Fibroblast of lung (primary cell): ENCODE measurements around the gene CHD1L. TPM values are rescaled to one million over a fixed set of nuclear protein-coding genes. Genes with fewer than 3 reads are reported as not detected.

Experiments
- DNase-seq, 2 donors: peaks; one replicate each; pipeline versions ENCODE4 v3.0.0 to v3.0.0-alpha.2; 2010; ENCODE audit warnings: low read depth in 2 of 2
- H2AFZ ChIP-seq: 2 replicates; pipeline ENCODE4 v1.5.1; 2012; ENCODE audit warnings: low read length, control low read depth, inconsistent platforms
- H3K27ac ChIP-seq: 2 replicates; pipeline ENCODE4 v1.5.1; 2011; ENCODE audit warnings: low read length, control low read depth; ENCODE audit not compliant: insufficient read depth
- H3K27me3 ChIP-seq: 2 replicates; pipeline ENCODE4 v1.5.1; 2011; ENCODE audit warnings: mild to moderate bottlenecking, low read length; ENCODE audit not compliant: control insufficient read depth, insufficient read depth
- H3K36me3 ChIP-seq: 2 replicates; pipeline ENCODE4 v1.5.1; 2011; ENCODE audit warnings: low read length; ENCODE audit not compliant: control insufficient read depth, insufficient read depth
- H3K4me1 ChIP-seq: 2 replicates; pipeline ENCODE4 v1.5.1; 2011; ENCODE audit warnings: low read length; ENCODE audit not compliant: control insufficient read depth, insufficient read depth; ENCODE audit errors: extremely low read depth
- H3K4me2 ChIP-seq: 2 replicates; pipeline ENCODE4 v1.5.1; 2011; ENCODE audit warnings: low read length, control low read depth; ENCODE audit not compliant: insufficient read depth; ENCODE audit errors: extremely low read depth
- H3K4me3 ChIP-seq, 4 experiments: fragments of 200-600 bp in 1 of 4; sonication (generic) in 1 of 4; replicated peaks in 1 of 4; 2 replicates each; pipeline ENCODE4 v1.5.1; 2011 to 2016; ENCODE audit warnings: low read length in 4 of 4, low read depth in 3 of 4, mild to moderate bottlenecking in 3 of 4, control low read depth in 2 of 4, inconsistent platforms in 1 of 4, mixed read lengths in 1 of 4; ENCODE audit not compliant: insufficient read depth in 1 of 4; ENCODE audit errors: control extremely low read depth in 1 of 4
- H3K79me2 ChIP-seq: 2 replicates; pipeline ENCODE4 v1.5.1; 2012; ENCODE audit warnings: mild to moderate bottlenecking, low read length, inconsistent platforms; ENCODE audit not compliant: control insufficient read depth, insufficient read depth
- H3K9ac ChIP-seq: 2 replicates; pipeline ENCODE4 v1.5.1; 2011; ENCODE audit warnings: mild to moderate bottlenecking, low read length, control low read depth; ENCODE audit not compliant: insufficient read depth
- H3K9me3 ChIP-seq: 2 replicates; pipeline ENCODE4 v1.5.1; 2012; ENCODE audit warnings: low read depth, low read length; ENCODE audit not compliant: control insufficient read depth, insufficient read depth
- H4K20me1 ChIP-seq: 2 replicates; pipeline ENCODE4 v1.5.1; 2011; ENCODE audit warnings: low read length; ENCODE audit not compliant: control insufficient read depth, insufficient read depth; ENCODE audit errors: extremely low read depth
- CTCF ChIP-seq, 2 donors: IDR thresholded peaks in 1 of 2; conservative IDR thresholded peaks in 1 of 2; 1 replicate in 1 of 2; 2 replicates in 1 of 2; pipeline ENCODE4 v1.5.1; 2011 to 2012; ENCODE audit warnings: low read length in 2 of 2, control low read depth in 1 of 2, inconsistent platforms in 1 of 2, low read depth in 1 of 2, mild to moderate bottlenecking in 1 of 2
- EZH2 ChIP-seq: IDR thresholded peaks from 2 replicates; pipeline ENCODE4 v1.5.1; 2012; ENCODE audit warnings: low read length, control low read depth, mild to moderate bottlenecking; ENCODE audit errors: missing control alignments
- polyA plus RNA-seq, 2 donors: library from polyadenylated mRNA; depleted of rRNA in 1 of 2; stranded (reverse) in 1 of 2; unstranded in 1 of 2; fragments of >200 nt; gene quantifications; 2 replicates each; pipeline ENCODE4 v1.2.1, GENCODE V29; 2011 to 2012; ENCODE audit warnings: missing spikeins in 1 of 2
- total RNA-seq: library from RNA; depleted of rRNA; stranded (reverse); fragments of >200 nt; gene quantifications from 2 replicates; pipeline ENCODE4 v1.2.1, GENCODE V29; 2014

The CHD1L gene
- total and polyA plus RNA-seq, 2 donors (not counting 1 experiment from before 2014, with no cell fraction given): 35.5 to 36.0 TPM

GRCh38 chr1:147246910-147247655 is 4.6 kb downstream of the CHD1L start:
- Histone ChIP-seq H3K36me3 (no peaks in the 10 kb centered on the region), H3K4me1 (peaks cover 2% of the 10 kb centered on the region), H3K4me2 (no peak overlapping the region), H3K4me3 (no peak overlapping the region), H3K79me2 (peaks cover 69% of the 10 kb centered on the region), H3K27ac (no peak overlapping the region), H2AFZ (no peak overlapping the region), H3K9me3 (no peaks in the 10 kb centered on the region), H3K27me3 (no peaks in the 10 kb centered on the region), H4K20me1 (no peaks in the 10 kb centered on the region), H3K9ac (no peak overlapping the region)
- DNase-seq: no peak
- no peak for TF ChIP-seq CTCF (conservative IDR thresholded peaks at IDR 0.05 in 1 of 2, IDR thresholded peaks at IDR 0.05 in 1 of 2; ENCODE audit: low read depth in 1 of 2, low read length in 2 of 2)
- no peak for TF ChIP-seq EZH2

GRCh38 chr1:147247656-147248238 is 5.3 kb downstream of the CHD1L start:
- no peak overlapping the region for H3K9ac ChIP-seq
- H3K27ac ChIP-seq: no peak overlapping the region
- H3K4me3 ChIP-seq: no peak overlapping the region
- H3K4me1 ChIP-seq: no peaks in the 10 kb centered on the region
- TF ChIP-seq EZH2 (no peak), CTCF (conservative IDR thresholded peaks at IDR 0.05 in 1 of 2, IDR thresholded peaks at IDR 0.05 in 1 of 2; ENCODE audit: low read depth in 1 of 2, low read length in 2 of 2) (no peak)
- peak in 1 of 2 donors; percentile 64 for DNase-seq
- H3K9me3 ChIP-seq: no peaks in the 10 kb centered on the region
- no peak overlapping the region for H3K4me2 ChIP-seq
- H3K27me3 ChIP-seq: no peaks in the 10 kb centered on the region
- H3K36me3 ChIP-seq: no peaks in the 10 kb centered on the region
- H2AFZ ChIP-seq: no peak overlapping the region
- H3K79me2 ChIP-seq: peaks cover 69% of the 10 kb centered on the region
- no peaks in the 10 kb centered on the region for H4K20me1 ChIP-seq

GRCh38 chr1:147252540-147252939 is 10.1 kb downstream of the CHD1L start:
- H3K9ac ChIP-seq: no peak overlapping the region
- H3K27ac ChIP-seq: no peak overlapping the region
- no peaks in the 10 kb centered on the region for H3K27me3 ChIP-seq
- TF ChIP-seq CTCF (conservative IDR thresholded peaks at IDR 0.05 in 1 of 2, IDR thresholded peaks at IDR 0.05 in 1 of 2; ENCODE audit: low read depth in 1 of 2, low read length in 2 of 2): no peak
- no peaks in the 10 kb centered on the region for H3K4me1 ChIP-seq
- H3K79me2 ChIP-seq: peaks cover 33% of the 10 kb centered on the region
- H3K4me3 ChIP-seq: no peak overlapping the region
- no peaks in the 10 kb centered on the region for H3K9me3 ChIP-seq
- H3K36me3 ChIP-seq: no peaks in the 10 kb centered on the region
- H2AFZ ChIP-seq: no peak overlapping the region
- no peaks in the 10 kb centered on the region for H4K20me1 ChIP-seq
- DNase-seq: no peak
- no peak overlapping the region for H3K4me2 ChIP-seq
